Measurements from ENCODE around the gene PTOV1.

The PTOV1 gene

GRCh38 chr19:49871349-49871985 is 20.5 kb downstream of the PTOV1 start:
- Histone ChIP-seq H3K4me1 (ENCODE audit: control insufficient read depth, low read depth, low read length) (peaks cover 2% of the 10 kb centered on the region), H4K5ac (ENCODE audit: low read length) (no peak overlapping the region), H3K4me2 (ENCODE audit: low read length) (no peak overlapping the region), H2AK5ac (ENCODE audit: low read length) (no peak overlapping the region), H3K27me3 (ENCODE audit: insufficient read depth, low read length, poor library complexity) (no peaks in the 10 kb centered on the region), H3K9ac (ENCODE audit: low read length) (no peak overlapping the region), H3K18ac (ENCODE audit: low read length) (no peak overlapping the region), H3K36me3 (ENCODE audit: control insufficient read depth, insufficient read depth, low read length) (no peaks in the 10 kb centered on the region), H3K79me1 (ENCODE audit: low read length) (peaks cover 8% of the 10 kb centered on the region), H2BK5ac (ENCODE audit: low read length) (no peak overlapping the region), H3K56ac (ENCODE audit: low read length) (no peak overlapping the region), H3K27ac (ENCODE audit: low read depth, low read length) (no peak overlapping the region), H3K23ac (ENCODE audit: low read length) (no peak overlapping the region), H3K4ac (ENCODE audit: low read depth, low read length) (no peak overlapping the region), H3K79me2 (ENCODE audit: control insufficient read depth, insufficient read depth, low read length) (peaks cover 16% of the 10 kb centered on the region), H2BK15ac (replicated peaks; ENCODE audit: low read depth) (no peak overlapping the region), H2BK120ac (ENCODE audit: low read depth, low read length) (no peak overlapping the region), H3K4me3 (ENCODE audit: low read length) (no peak overlapping the region), H4K8ac (ENCODE audit: low read depth, low read length) (no peak overlapping the region)
- WGBS (ENCODE audit: extremely low coverage, insufficient coverage, low lambda C conversion rate): no CpG with 5 or more reads among the region's 17 CpGs
- no peak for DNase-seq

DNA sequence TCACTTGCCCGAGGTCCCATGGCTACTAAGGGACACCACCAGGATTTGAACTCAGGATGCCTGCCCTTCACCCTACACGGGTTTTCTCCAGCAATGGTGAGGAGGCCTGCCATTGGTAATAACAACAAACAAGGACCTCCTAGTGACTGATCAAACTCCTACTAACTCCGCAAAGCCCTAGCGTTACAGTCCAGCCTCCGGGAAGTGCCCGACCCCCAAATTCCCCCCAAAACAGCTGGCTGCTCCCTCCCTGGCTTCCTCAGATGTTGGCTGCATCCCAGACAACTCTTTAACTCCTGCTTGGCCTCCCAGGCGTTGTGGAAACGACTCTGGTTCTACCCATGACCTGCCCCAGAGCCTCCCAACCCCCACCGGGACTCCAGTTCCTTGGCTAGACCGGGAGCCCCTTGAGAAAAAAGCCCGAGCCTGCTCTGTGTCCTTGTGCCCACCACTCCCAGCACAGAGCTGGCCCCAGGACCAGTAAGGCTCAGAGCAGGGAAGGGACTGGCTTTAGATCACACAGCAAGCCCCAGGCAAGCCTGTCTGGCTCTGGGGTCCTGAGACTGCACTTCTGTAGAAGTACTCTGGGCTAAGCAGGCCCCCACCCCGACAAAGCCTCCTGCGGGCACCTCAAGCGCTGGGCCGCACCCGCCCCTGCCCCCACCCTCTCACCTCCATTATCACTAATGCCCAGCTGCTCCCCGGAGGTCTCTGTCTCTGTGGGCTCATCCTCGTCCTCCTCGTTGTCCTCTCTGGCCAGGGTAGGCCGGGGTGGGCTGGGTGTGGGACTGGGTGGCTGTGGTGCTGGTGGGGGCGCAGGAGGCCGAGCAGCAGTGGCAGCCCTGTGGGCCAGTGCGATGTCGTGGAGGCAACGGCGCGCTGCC is 21.5 kb downstream of the PTOV1 start:
- Histone ChIP-seq H3K79me2 (ENCODE audit: control insufficient read depth, insufficient read depth, low read length) (peaks cover 14% of the 10 kb centered on the region), H3K4ac (ENCODE audit: low read depth, low read length) (no peak overlapping the region), H3K27me3 (ENCODE audit: insufficient read depth, low read length, poor library complexity) (no peaks in the 10 kb centered on the region), H3K4me1 (ENCODE audit: control insufficient read depth, low read depth, low read length) (peaks cover 2% of the 10 kb centered on the region), H2BK5ac (ENCODE audit: low read length) (no peak overlapping the region), H3K56ac (ENCODE audit: low read length) (no peak overlapping the region), H3K36me3 (ENCODE audit: control insufficient read depth, insufficient read depth, low read length) (no peaks in the 10 kb centered on the region), H3K27ac (ENCODE audit: low read depth, low read length) (no peak overlapping the region), H3K79me1 (ENCODE audit: low read length) (peaks cover 8% of the 10 kb centered on the region), H3K18ac (ENCODE audit: low read length) (no peak overlapping the region), H2BK15ac (replicated peaks; ENCODE audit: low read depth) (no peak overlapping the region), H3K9ac (ENCODE audit: low read length) (no peak overlapping the region), H2AK5ac (ENCODE audit: low read length) (no peak overlapping the region), H3K23ac (ENCODE audit: low read length) (no peak overlapping the region), H3K4me3 (ENCODE audit: low read length) (no peak overlapping the region), H4K8ac (ENCODE audit: low read depth, low read length) (no peak overlapping the region), H4K5ac (ENCODE audit: low read length) (no peak overlapping the region), H2BK120ac (ENCODE audit: low read depth, low read length) (no peak overlapping the region), H3K4me2 (ENCODE audit: low read length) (no peak overlapping the region)
- no peak for DNase-seq
- no CpG with 5 or more reads among the region's 27 CpGs for WGBS (ENCODE audit: extremely low coverage, insufficient coverage, low lambda C conversion rate)

DNA sequence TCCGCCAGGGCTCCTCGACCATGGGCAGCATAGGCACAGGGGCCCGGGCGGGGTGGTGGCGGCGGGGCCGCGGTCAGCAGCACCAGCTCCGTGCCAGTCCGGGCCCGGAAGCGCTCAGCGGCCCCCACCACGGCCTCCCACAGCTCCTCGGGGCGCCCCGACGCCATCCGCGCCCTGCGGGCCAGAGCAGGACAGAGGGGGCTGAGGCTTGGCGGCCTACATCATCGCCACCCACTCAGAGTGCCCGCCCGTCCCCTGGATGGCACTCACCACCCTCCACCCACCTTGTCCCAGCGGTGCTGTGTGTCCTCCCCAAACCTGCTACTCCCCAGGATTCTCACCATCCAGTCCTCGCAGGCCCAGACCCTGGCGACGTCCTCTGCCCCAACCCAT is 22.2 kb downstream of the PTOV1 start:
- Histone ChIP-seq H2BK15ac (replicated peaks; ENCODE audit: low read depth) (no peak overlapping the region), H2BK120ac (ENCODE audit: low read depth, low read length) (no peak overlapping the region), H3K79me1 (ENCODE audit: low read length) (peaks cover 8% of the 10 kb centered on the region), H4K5ac (ENCODE audit: low read length) (no peak overlapping the region), H3K9ac (ENCODE audit: low read length) (no peak overlapping the region), H3K4ac (ENCODE audit: low read depth, low read length) (no peak overlapping the region), H3K56ac (ENCODE audit: low read length) (no peak overlapping the region), H3K4me3 (ENCODE audit: low read length) (no peak overlapping the region), H3K4me1 (ENCODE audit: control insufficient read depth, low read depth, low read length) (peaks cover 2% of the 10 kb centered on the region), H4K8ac (ENCODE audit: low read depth, low read length) (no peak overlapping the region), H3K79me2 (ENCODE audit: control insufficient read depth, insufficient read depth, low read length) (peaks cover 14% of the 10 kb centered on the region), H3K18ac (ENCODE audit: low read length) (no peak overlapping the region), H3K36me3 (ENCODE audit: control insufficient read depth, insufficient read depth, low read length) (no peaks in the 10 kb centered on the region), H2BK5ac (ENCODE audit: low read length) (no peak overlapping the region), H2AK5ac (ENCODE audit: low read length) (no peak overlapping the region), H3K4me2 (ENCODE audit: low read length) (no peak overlapping the region), H3K27ac (ENCODE audit: low read depth, low read length) (no peak overlapping the region), H3K23ac (ENCODE audit: low read length) (no peak overlapping the region), H3K27me3 (ENCODE audit: insufficient read depth, low read length, poor library complexity) (no peaks in the 10 kb centered on the region)
- DNase-seq: no peak
- WGBS (ENCODE audit: extremely low coverage, insufficient coverage, low lambda C conversion rate): no CpG with 5 or more reads among the region's 29 CpGs

DNA sequence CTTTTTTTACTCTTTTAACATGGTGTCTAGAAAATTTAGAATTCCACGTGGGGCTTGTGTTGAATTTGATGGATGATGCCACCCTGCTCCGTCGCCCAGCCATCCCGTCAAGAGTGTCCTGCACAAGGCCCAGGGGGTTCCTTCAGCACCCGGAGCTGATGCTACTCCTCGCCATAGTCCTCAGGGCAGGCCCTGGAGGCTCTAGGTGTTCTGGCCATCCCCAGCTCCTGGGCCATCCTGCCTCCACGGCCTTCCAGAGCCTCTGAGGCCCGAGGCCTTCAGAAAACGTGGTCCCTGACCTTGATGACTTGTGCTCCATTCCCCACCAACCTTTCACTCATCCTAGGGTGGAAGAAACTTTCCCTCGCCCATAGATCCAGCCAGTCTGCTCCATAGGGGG is 22.9 kb downstream of the PTOV1 start:
- H3K4ac ChIP-seq (ENCODE audit: low read depth, low read length): no peak overlapping the region
- H2BK15ac ChIP-seq (replicated peaks; ENCODE audit: low read depth): no peak overlapping the region
- H3K79me2 ChIP-seq (ENCODE audit: control insufficient read depth, insufficient read depth, low read length): peaks cover 14% of the 10 kb centered on the region

GRCh38 chr19:49874503-49875157 is 23.7 kb downstream of the PTOV1 start:
- Histone ChIP-seq H3K56ac (ENCODE audit: low read length) (no peak overlapping the region), H3K36me3 (ENCODE audit: control insufficient read depth, insufficient read depth, low read length) (no peaks in the 10 kb centered on the region), H3K79me2 (ENCODE audit: control insufficient read depth, insufficient read depth, low read length) (peaks cover 16% of the 10 kb centered on the region), H2BK120ac (ENCODE audit: low read depth, low read length) (no peak overlapping the region), H3K4me1 (ENCODE audit: control insufficient read depth, low read depth, low read length) (peaks cover 5% of the 10 kb centered on the region), H2AK5ac (ENCODE audit: low read length) (no peak overlapping the region), H2BK5ac (ENCODE audit: low read length) (no peak overlapping the region), H3K9ac (ENCODE audit: low read length) (no peak overlapping the region), H3K79me1 (ENCODE audit: low read length) (peaks cover 15% of the 10 kb centered on the region), H3K27me3 (ENCODE audit: insufficient read depth, low read length, poor library complexity) (no peaks in the 10 kb centered on the region), H3K4me3 (ENCODE audit: low read length) (no peak overlapping the region), H4K5ac (ENCODE audit: low read length) (no peak overlapping the region), H3K4ac (ENCODE audit: low read depth, low read length) (no peak overlapping the region), H3K4me2 (ENCODE audit: low read length) (no peak overlapping the region), H3K23ac (ENCODE audit: low read length) (no peak overlapping the region), H2BK15ac (replicated peaks; ENCODE audit: low read depth) (no peak overlapping the region), H4K8ac (ENCODE audit: low read depth, low read length) (no peak overlapping the region), H3K18ac (ENCODE audit: low read length) (no peak overlapping the region), H3K27ac (ENCODE audit: low read depth, low read length) (no peak overlapping the region)
- WGBS (ENCODE audit: extremely low coverage, insufficient coverage, low lambda C conversion rate): no CpG with 5 or more reads among the region's 11 CpGs
- no peak for DNase-seq

More for the DNA sequence above, 22.9 kb downstream of the PTOV1 start:
- Histone ChIP-seq H3K56ac (ENCODE audit: low read length) (no peak overlapping the region), H3K79me1 (ENCODE audit: low read length) (peaks cover 12% of the 10 kb centered on the region), H3K4me2 (ENCODE audit: low read length) (no peak overlapping the region), H4K8ac (ENCODE audit: low read depth, low read length) (no peak overlapping the region), H3K4me3 (ENCODE audit: low read length) (no peak overlapping the region), H3K4me1 (ENCODE audit: control insufficient read depth, low read depth, low read length) (peaks cover 5% of the 10 kb centered on the region), H3K27me3 (ENCODE audit: insufficient read depth, low read length, poor library complexity) (no peaks in the 10 kb centered on the region), H3K23ac (ENCODE audit: low read length) (no peak overlapping the region), H4K5ac (ENCODE audit: low read length) (no peak overlapping the region), H3K36me3 (ENCODE audit: control insufficient read depth, insufficient read depth, low read length) (no peaks in the 10 kb centered on the region), H3K18ac (ENCODE audit: low read length) (no peak overlapping the region), H2BK120ac (ENCODE audit: low read depth, low read length) (no peak overlapping the region), H3K27ac (ENCODE audit: low read depth, low read length) (no peak overlapping the region), H3K9ac (ENCODE audit: low read length) (no peak overlapping the region), H2BK5ac (ENCODE audit: low read length) (no peak overlapping the region), H2AK5ac (ENCODE audit: low read length) (no peak overlapping the region)
- DNase-seq: no peak
- WGBS (ENCODE audit: extremely low coverage, insufficient coverage, low lambda C conversion rate): no CpG with 5 or more reads among the region's 10 CpGs
